Activated B cell treated with CpG ODN at 0.5 μM for 24 hours (primary cell): ENCODE data around the gene TBC1D22A. TPM values are rescaled to one million over a fixed set of nuclear protein-coding genes. Genes with fewer than 3 reads are reported as not detected.

Experiments
- ATAC-seq: fragments of 200-7000 bp; cut with Tn5 transposase; one replicate; pipeline ENCODE4 v1.10.0; 2021; ENCODE audit warnings: low read depth, mild to moderate bottlenecking, moderate library complexity
- CTCF ChIA-PET: fragments of 350-600 bp; sonication (Branson Sonifier 250); formaldehyde crosslinking; loops from one replicate; lab custom pipeline; 2021; ENCODE audit warnings: antibody characterized with exemption; lab: Charles Lee
- POLR2A ChIA-PET: fragments of 350-600 bp; sonication (Branson Sonifier 250); formaldehyde crosslinking; loops from one replicate; lab custom pipeline; 2021; ENCODE audit warnings: antibody characterized with exemption; lab: Charles Lee
- DNase-seq: peaks from one replicate; pipeline ENCODE4 v3.0.0; 2022
- H3K27ac Mint-ChIP-seq: one replicate; pipeline ENCODE4 v1.8.0; 2020; ENCODE audit warnings: mixed read lengths
- H3K27me3 Mint-ChIP-seq: one replicate; pipeline ENCODE4 v1.8.0; 2021; ENCODE audit warnings: mixed read lengths
- H3K36me3 Mint-ChIP-seq: one replicate; pipeline ENCODE4 v1.8.0; 2021; ENCODE audit warnings: low read depth, mixed read lengths
- H3K4me1 Mint-ChIP-seq: one replicate; pipeline ENCODE4 v1.8.0; 2021; ENCODE audit warnings: mixed read lengths
- H3K4me3 Mint-ChIP-seq: one replicate; pipeline ENCODE4 v1.8.0; 2020; ENCODE audit warnings: mild to moderate bottlenecking, mixed read lengths
- H3K9me3 Mint-ChIP-seq: one replicate; pipeline ENCODE4 v1.8.0; 2020; ENCODE audit warnings: mixed read lengths
- CTCF ChIP-seq: fragments of 200-600 bp; IDR thresholded peaks from one replicate; pipeline ENCODE4 v1.8.0; 2022; ENCODE audit warnings: antibody characterized with exemption, mild to moderate bottlenecking
- intact Hi-C: fragments of 100-400 bp; cut with micrococcal nuclease; formaldehyde crosslinking; loops from one replicate; pipeline ENCODE4 v1.15.1; 2024
- total RNA-seq: library from RNA; stranded (reverse); gene quantifications from 2 replicates; pipeline ENCODE4 v1.2.3, GENCODE V29; 2022

Gene TBC1D22A
- total RNA-seq, 1 donor from 2014 or later: 85.9 TPM

- CTCF ChIA-PET: no interaction called here
- Mint-ChIP-seq H3K36me3 (no peaks in the 10 kb centered on the region), H3K27ac (no peak overlapping the region), H3K9me3 (no peaks in the 10 kb centered on the region), H3K27me3 (no peaks in the 10 kb centered on the region), H3K4me1 (peaks cover 11% of the 10 kb centered on the region), H3K4me3 (no peak overlapping the region)
- DNase-seq: no peak
- no peak for ATAC-seq
- intact Hi-C loops: no loop called here
- POLR2A ChIA-PET: no interaction called here
- no peak for TF ChIP-seq CTCF
Measured at GRCh38 chr22:46741974-46742519, 20.4 kb upstream of the TBC1D22A start.

- POLR2A ChIA-PET: no interaction called here
- H3K4me1 Mint-ChIP-seq: peaks cover 7% of the 10 kb centered on the region
- no peaks in the 10 kb centered on the region for H3K9me3 Mint-ChIP-seq
- DNase-seq (no peak), ATAC-seq (no peak)
- H3K27me3 Mint-ChIP-seq: no peaks in the 10 kb centered on the region
- no peak for TF ChIP-seq CTCF
- CTCF ChIA-PET: no interaction called here
- no peak overlapping the region for H3K4me3 Mint-ChIP-seq
- H3K27ac Mint-ChIP-seq: no peak overlapping the region
- no peaks in the 10 kb centered on the region for H3K36me3 Mint-ChIP-seq
- intact Hi-C loops: no loop called here
Measured at GRCh38 chr22:46742576-46743221, 19.8 kb upstream of the TBC1D22A start.

- ATAC-seq (no peak), DNase-seq (no peak)
- no peaks in the 10 kb centered on the region for H3K9me3 Mint-ChIP-seq
- intact Hi-C loops: no loop called here
- CTCF ChIA-PET: interaction anchor here (0.9 kb wide), 1 partner anchor 14 kb away, joined by 3 read pairs; no protein-coding TSS in a partner anchor
- H3K27ac Mint-ChIP-seq: peak overlapping the region; percentile 6
- no peaks in the 10 kb centered on the region for H3K36me3 Mint-ChIP-seq
- H3K4me1 Mint-ChIP-seq: peaks cover 9% of the 10 kb centered on the region
- H3K27me3 Mint-ChIP-seq: peaks cover 2% of the 10 kb centered on the region
- POLR2A ChIA-PET: no interaction called here
- no peak for TF ChIP-seq CTCF
- H3K4me3 Mint-ChIP-seq: no peak overlapping the region
Measured at GRCh38 chr22:46744581-46744980, 17.9 kb upstream of the TBC1D22A start.

- TF ChIP-seq CTCF: no peak
- H3K27ac Mint-ChIP-seq: no peak overlapping the region
- H3K4me1 Mint-ChIP-seq: peaks cover 19% of the 10 kb centered on the region
- ATAC-seq (no peak), DNase-seq (no peak)
- peaks cover 2% of the 10 kb centered on the region for H3K27me3 Mint-ChIP-seq
- H3K9me3 Mint-ChIP-seq: no peaks in the 10 kb centered on the region
- no peaks in the 10 kb centered on the region for H3K36me3 Mint-ChIP-seq
- intact Hi-C loops: no loop called here
- CTCF ChIA-PET: no interaction called here
- POLR2A ChIA-PET: no interaction called here
- no peak overlapping the region for H3K4me3 Mint-ChIP-seq
Measured at GRCh38 chr22:46746192-46746591, 16.3 kb upstream of the TBC1D22A start.

GRCh38 chr22:46746620-46747019, 15.8 kb upstream of the TBC1D22A start:
- CTCF ChIA-PET: no interaction called here
- Mint-ChIP-seq H3K36me3 (no peaks in the 10 kb centered on the region), H3K4me1 (peaks cover 20% of the 10 kb centered on the region), H3K4me3 (no peak overlapping the region), H3K27ac (no peak overlapping the region), H3K9me3 (no peaks in the 10 kb centered on the region), H3K27me3 (peaks cover 2% of the 10 kb centered on the region)
- ATAC-seq (no peak), DNase-seq (no peak)
- POLR2A ChIA-PET: no interaction called here
- TF ChIP-seq CTCF: no peak
- intact Hi-C loops: no loop called here
